K562 (cell line): ENCODE data around the gene HOXA5. TPM values are rescaled to one million over a fixed set of nuclear protein-coding genes. Genes with fewer than 3 reads are reported as not detected.

Experiments used
- ATAC-seq: fragments of 200-7000 bp; cut with Tn5 transposase; 3 replicates; pipeline ENCODE4 v1.9.1; 2020; ENCODE audit warnings: moderate library complexity
- BruUV-seq: library from RNA; stranded (reverse); fragments of 400-500 nt; replicated peaks from 2 replicates; lab custom pipeline; 2021; lab: Mats Ljungman, UMichigan
- CTCF ChIA-PET: fragments of 300-600 bp; formaldehyde crosslinking; extraction: SDS; loops from one replicate; lab custom pipeline; 2021; ENCODE audit warnings: low intra/inter-chr PET ratio; lab: Yijun Ruan, JAX
- POLR2A ChIA-PET: fragments of 300-600, 350-650 bp; sonication (Branson Sonifier 250); formaldehyde crosslinking; extraction: SDS; loops from one replicate; lab custom pipeline; 2021; ENCODE audit warnings: antibody characterized with exemption, inconsistent platforms; lab: Yijun Ruan, JAX
- DNase-seq, 4 experiments: peaks; one replicate each; pipeline versions ENCODE4 v3.0.0 to v3.0.0-alpha.2; 2011 to 2018; ENCODE audit warnings: low spot score in 3 of 4, mixed read lengths in 3 of 4; ENCODE audit errors: extremely low read depth in 1 of 4
- FAIRE-seq: peaks from 2 replicates; lab custom pipeline; 2011; peaks lifted over from hg19 to GRCh38; lab: Jason Lieb, UNC
- H2AFZ ChIP-seq: 2 replicates; pipeline ENCODE4 v1.6.0; 2011; ENCODE audit warnings: low read depth, low read length, control low read depth, inconsistent platforms
- H3K27ac ChIP-seq: fragments of 200-600 bp; 3 replicates; pipeline ENCODE4 v1.8.0; 2011; ENCODE audit warnings: low read depth, mild to moderate bottlenecking, control low read depth, inconsistent platforms, low read length, moderate library complexity, mixed read lengths; ENCODE audit errors: extremely low read depth
- H3K27me3 ChIP-seq, 2 experiments: fragments of 300-600 bp in 1 of 2; 2 replicates in 1 of 2; 3 replicates in 1 of 2; pipeline versions ENCODE4 v1.6.0 to v1.8.0; 2011; ENCODE audit warnings: inconsistent platforms in 2 of 2, low read length in 2 of 2, mild to moderate bottlenecking in 1 of 2, mixed read lengths in 1 of 2, moderate library complexity in 1 of 2; ENCODE audit not compliant: control insufficient read depth in 2 of 2, insufficient read depth in 2 of 2
- H3K36me3 ChIP-seq: fragments of 300-600 bp; 3 replicates; pipeline ENCODE4 v1.8.0; 2011; ENCODE audit warnings: mild to moderate bottlenecking, low read length, inconsistent platforms; ENCODE audit not compliant: control insufficient read depth, insufficient read depth
- H3K4me1 ChIP-seq, 2 experiments: fragments of 200-600 bp in 1 of 2; replicated peaks in 1 of 2; 2 replicates in 1 of 2; 3 replicates in 1 of 2; pipeline versions ENCODE4 v1.5.1 to v1.8.0; 2011; ENCODE audit warnings: inconsistent platforms in 2 of 2, low read length in 2 of 2, mild to moderate bottlenecking in 1 of 2, mixed read lengths in 1 of 2, moderate library complexity in 1 of 2; ENCODE audit not compliant: control insufficient read depth in 2 of 2, insufficient read depth in 2 of 2
- H3K4me2 ChIP-seq: 2 replicates; pipeline ENCODE4 v1.6.1; 2011; ENCODE audit warnings: low read length, control low read depth, inconsistent platforms, mixed read lengths; ENCODE audit not compliant: insufficient read depth
- H3K4me3 ChIP-seq: fragments of 200-600 bp; sonication (generic), shearing (Covaris generic); 2 replicates; pipeline ENCODE4 v1.5.1; 2016; ENCODE audit warnings: control low read depth, inconsistent platforms
- H3K79me2 ChIP-seq: fragments of 200-600 bp; 3 replicates; pipeline ENCODE4 v1.8.0; 2011; ENCODE audit warnings: low read length, inconsistent platforms; ENCODE audit not compliant: control insufficient read depth, insufficient read depth
- H3K9ac ChIP-seq, 2 experiments: 2 replicates each; pipeline versions ENCODE4 v1.6.0 to v1.6.1; 2011; ENCODE audit warnings: low read depth in 2 of 2, low read length in 2 of 2, control low read depth in 1 of 2, inconsistent platforms in 1 of 2, mild to moderate bottlenecking in 1 of 2, mixed read lengths in 1 of 2; ENCODE audit not compliant: insufficient read depth in 1 of 2
- H3K9me1 ChIP-seq: one replicate; pipeline ENCODE4 v1.6.0; 2011; ENCODE audit warnings: inconsistent platforms, mild to moderate bottlenecking, low read length, moderate library complexity; ENCODE audit not compliant: control insufficient read depth, insufficient read depth
- H3K9me3 ChIP-seq: replicated peaks from 2 replicates; pipeline ENCODE4 v1.5.1; 2011; ENCODE audit warnings: low read depth, low read length, inconsistent platforms; ENCODE audit not compliant: control insufficient read depth, insufficient read depth
- H4K20me1 ChIP-seq: replicated peaks from 2 replicates; pipeline ENCODE4 v1.6.1; 2011; ENCODE audit warnings: low read length, inconsistent platforms, mixed read lengths; ENCODE audit not compliant: control insufficient read depth, insufficient read depth
- ARHGAP35 ChIP-seq: fragments of 450-650 bp; IDR thresholded peaks from 2 replicates; pipeline ENCODE4 v1.6.1; 2018; ENCODE audit not compliant: partially characterized antibody
- CHCHD3 ChIP-seq: fragments of 250-450 bp; sonication (Bioruptor Pico); IDR thresholded peaks from 2 replicates; pipeline ENCODE4 v2.1.2; 2022; ENCODE audit warnings: mild to moderate bottlenecking
- DPF2 ChIP-seq: fragments of 450-650 bp; IDR thresholded peaks from 2 replicates; pipeline ENCODE4 v1.6.1; 2016
- ESRRB ChIP-seq: fragments of 250-450 bp; sonication (Bioruptor Pico); IDR thresholded peaks from 2 replicates; pipeline ENCODE4 v1.5.0; 2020; ENCODE audit warnings: mild to moderate bottlenecking, moderate library complexity, borderline replicate concordance
- EWSR1 ChIP-seq: fragments of 450-650 bp; IDR thresholded peaks from 2 replicates; pipeline ENCODE4 v1.6.1; 2018; ENCODE audit warnings: borderline replicate concordance, mild to moderate bottlenecking, low read depth, moderate library complexity; ENCODE audit not compliant: partially characterized antibody
- GABPB1 ChIP-seq: sonication (generic); formaldehyde crosslinking; IDR thresholded peaks from 2 replicates; pipeline ENCODE4 v1.8.0; 2022; ENCODE audit warnings: mild to moderate bottlenecking, missing genetic modification reagents
- HNRNPK ChIP-seq: fragments of 200-400 bp; formaldehyde crosslinking; IDR thresholded peaks from one replicate; pipeline ENCODE4 v1.6.1; 2018; ENCODE audit warnings: mild to moderate bottlenecking, low read depth, low read length; ENCODE audit not compliant: poor library complexity, severe bottlenecking
- HNRNPLL ChIP-seq: fragments of 200-400 bp; formaldehyde crosslinking; IDR thresholded peaks from 2 replicates; pipeline ENCODE4 v1.6.1; 2017; ENCODE audit warnings: low read length, low read depth, mild to moderate bottlenecking; ENCODE audit not compliant: poor library complexity, severe bottlenecking
- LCOR ChIP-seq: sonication (generic); formaldehyde crosslinking; IDR thresholded peaks from 2 replicates; pipeline ENCODE4 v1.8.0; 2022; ENCODE audit warnings: mild to moderate bottlenecking, missing genetic modification reagents
- MEF2A ChIP-seq: IDR thresholded peaks from 2 replicates; pipeline ENCODE4 v1.6.1; 2011; ENCODE audit warnings: low read depth, mild to moderate bottlenecking, low read length, moderate library complexity; ENCODE audit not compliant: control insufficient read depth
- MEIS2 ChIP-seq: fragments of 450-650 bp; IDR thresholded peaks from 2 replicates; pipeline ENCODE4 v1.6.1; 2014; ENCODE audit warnings: mild to moderate bottlenecking; ENCODE audit not compliant: partially characterized antibody
- MTA1 ChIP-seq: fragments of 450-650 bp; IDR thresholded peaks from 2 replicates; pipeline ENCODE4 v1.6.1; 2017; ENCODE audit warnings: borderline replicate concordance
- RBM25 ChIP-seq: fragments of 200-400 bp; formaldehyde crosslinking; IDR thresholded peaks from 2 replicates; pipeline ENCODE4 v1.6.1; 2018; ENCODE audit warnings: low read length, low read depth, moderate library complexity; ENCODE audit not compliant: severe bottlenecking
- STAG1 ChIP-seq: sonication (generic); formaldehyde crosslinking; IDR thresholded peaks from 2 replicates; pipeline ENCODE4 v1.5.0; 2020; ENCODE audit warnings: missing genetic modification reagents, borderline replicate concordance
- TGIF2 ChIP-seq: sonication (generic); formaldehyde crosslinking; IDR thresholded peaks from 2 replicates; pipeline ENCODE4 v1.8.1; 2022; ENCODE audit warnings: mild to moderate bottlenecking, missing genetic modification reagents, moderate library complexity
- YY1 ChIP-seq, 3 experiments: IDR thresholded peaks; 2 replicates each; pipeline ENCODE4 v1.6.1; 2011; ENCODE audit warnings: low read length in 2 of 3, mild to moderate bottlenecking in 2 of 3, moderate library complexity in 2 of 3, borderline replicate concordance in 1 of 3, control low read depth in 1 of 3, low read depth in 1 of 3; ENCODE audit not compliant: insufficient read depth in 3 of 3, insufficient replicate concordance in 2 of 3, control insufficient read depth in 1 of 3, insufficient read length in 1 of 3; ENCODE audit errors: extremely low read depth in 1 of 3
- ZNF23 ChIP-seq: fragments of 250-450 bp; sonication (Bioruptor Pico); IDR thresholded peaks from 2 replicates; pipeline ENCODE4 v1.4.0; 2020; ENCODE audit warnings: mild to moderate bottlenecking
- ZNF384 ChIP-seq: IDR thresholded peaks from 2 replicates; pipeline ENCODE4 v1.6.1; 2012; ENCODE audit warnings: low read depth, low read length, improper control_type of control experiment
- ZNF57 ChIP-seq: fragments of 450-650 bp; formaldehyde crosslinking; IDR thresholded peaks from 2 replicates; pipeline ENCODE4 v1.4.0; 2020; ENCODE audit warnings: mild to moderate bottlenecking, moderate library complexity
- ZNF655 ChIP-seq: fragments of 250-450 bp; sonication (Bioruptor Pico); IDR thresholded peaks from 2 replicates; pipeline ENCODE4 v1.5.0; 2021
- WGBS: fragments of 100-300 bp; shearing (Covaris generic); methylation state at CpG from one replicate; pipeline ENCODE4 v1.1.6; 2016; ENCODE audit warnings: low coverage, mixed read lengths; ENCODE audit not compliant: insufficient coverage; ENCODE audit errors: missing lambda C conversion rate; 5-methylcytosine and 5-hydroxymethylcytosine counted together
- in situ Hi-C: fragments of 300-500 bp; cut with MboI; formaldehyde crosslinking; loops from 4 replicates; pipeline ENCODE4 v1.15.0; 2018; ENCODE audit warnings: inconsistent platforms, mixed read lengths
- intact Hi-C: fragments of 100-400 bp; cut with micrococcal nuclease; formaldehyde crosslinking; loops from 2 replicates; pipeline ENCODE4 v1.14.2; 2022
- polyA plus RNA-seq, 8 experiments: library from polyadenylated mRNA; depleted of rRNA in 4 of 8; stranded (reverse) in 5 of 8; unstranded in 3 of 8; fragments of >200 nt; fragmentation: Nextera tagmentation in 2 of 8; fragmentation: Illumina TruSeq in 1 of 8; extraction: Ambion mirVana in 2 of 8; extraction: Trizol in 1 of 8; gene quantifications; 2 replicates each; pipeline versions ENCODE4 v1.2.1 to v1.2.3, GENCODE V29; 2011 to 2014; ENCODE audit warnings: inconsistent platforms in 1 of 8, missing spikeins in 1 of 8
- total RNA-seq, 7 experiments: library from RNA; depleted of rRNA in 6 of 7; stranded (reverse); fragments of >200 nt in 6 of 7; fragmentation: Illumina TruSeq in 2 of 7; extraction: Trizol in 2 of 7; gene quantifications; 2 replicates each; pipeline versions ENCODE4 v1.2.1 to v1.2.3, GENCODE V29; 2011 to 2021; ENCODE audit warnings: low replicate concordance in 1 of 7

HOXA5 gene
- total and polyA plus RNA-seq, 9 of the 15 experiments (the other 6 are each of a cell fraction or from before 2014, with no cell fraction given) = 0.13 TPM; not detected in 8

- DNase-seq = no peak
- Histone ChIP-seq H3K9ac (no peak overlapping the region), H3K36me3 (no peaks in the 10 kb centered on the region), H4K20me1 (no peaks in the 10 kb centered on the region), H3K4me3 (no peak overlapping the region), H2AFZ (no peak overlapping the region), H3K27ac (no peak overlapping the region), H3K4me2 (no peak overlapping the region), H3K79me2 (no peaks in the 10 kb centered on the region), H3K4me1 (peaks cover 0 to 9% of the 10 kb centered on the region in 2 experiments; a peak in 2 of 5 replicates), H3K9me3 (no peaks in the 10 kb centered on the region), H3K27me3 (peaks cover 74 to 79% of the 10 kb centered on the region in 2 experiments), H3K9me1 (no peaks in the 10 kb centered on the region)
- intact Hi-C loops (no loop called here), in situ Hi-C loops (no loop called here)
- ChIA-PET POLR2A (interaction anchor here (0.6 kb wide), 1 partner anchor 14 kb away, joined by 3 read pairs; no protein-coding TSS in a partner anchor), CTCF (no interaction called here)
- no peak for ATAC-seq
- FAIRE-seq = no peak
- no TSS peak for BruUV-seq
- TF ChIP-seq LCOR (CRISPR knock-in tag) = no peak
- TF ChIP-seq ARHGAP35 = no peak
- TF ChIP-seq ZNF57 = no peak
- TF ChIP-seq STAG1 (CRISPR knock-in tag) = no peak
- no peak for TF ChIP-seq MEIS2
- TF ChIP-seq CHCHD3 (CRISPR knock-in tag) = no peak
- TF ChIP-seq DPF2 = no peak
- no peak for TF ChIP-seq ESRRB (CRISPR knock-in tag)
- TF ChIP-seq TGIF2 = no peak
- no peak for TF ChIP-seq ZNF23 (CRISPR knock-in tag)
- no peak for TF ChIP-seq RBM25
- TF ChIP-seq EWSR1 = no peak
- TF ChIP-seq GABPB1 (CRISPR knock-in tag) = no peak
- TF ChIP-seq YY1 (IDR thresholded peaks at IDR 0.05; ENCODE audit: borderline replicate concordance in 1 of 3, control insufficient read depth in 1 of 3, extremely low read depth in 1 of 3, insufficient read depth in 3 of 3, insufficient read length in 1 of 3, insufficient replicate concordance in 2 of 3, low read depth in 1 of 3, low read length in 2 of 3) = no peak
- no peak for TF ChIP-seq HNRNPLL
- TF ChIP-seq MTA1 = no peak
- TF ChIP-seq ZNF655 (CRISPR knock-in tag) = no peak
- no peak for TF ChIP-seq ZNF384
- no peak for TF ChIP-seq HNRNPK
- no peak for TF ChIP-seq MEF2A
- 9% methylated on average over 25 of the region's 25 CpGs for WGBS
Observed at GRCh38 chr7:27101171-27101956, 42.1 kb downstream of the HOXA5 start.
